Measurements from ENCODE around the gene EXD3. TPM values are rescaled to one million over a fixed set of nuclear protein-coding genes. Genes with fewer than 3 reads are reported as not detected.

EXD3 gene
- total and polyA plus RNA-seq, 2 of the 13 experiments (the other 11 are each of a cell fraction or from before 2014, with no cell fraction given): 2.7 to 4.8 TPM

DNA sequence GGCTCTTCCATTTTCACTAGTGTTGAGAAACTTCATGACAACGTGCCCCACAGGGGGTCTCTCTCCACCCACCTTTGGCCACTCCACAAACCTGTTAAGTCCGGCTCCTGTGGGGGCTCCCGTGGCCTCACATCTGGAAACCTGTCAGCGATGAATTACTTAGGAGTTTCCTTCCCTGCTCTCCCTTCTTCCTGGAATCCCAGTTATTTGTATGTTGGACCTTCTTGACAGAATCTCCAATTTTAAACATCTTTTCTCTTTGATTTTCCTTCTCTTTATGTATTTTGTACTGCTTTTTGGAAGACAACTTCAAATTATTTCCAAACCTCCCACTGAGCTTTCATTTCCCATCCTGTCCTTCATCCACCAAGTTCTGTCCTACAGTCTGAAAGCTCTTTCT, 65.8 kb downstream of the EXD3 start:
- no peak for TF ChIP-seq ZNF235 (CRISPR knock-in tag; IDR thresholded peaks at IDR 0.05; ENCODE audit: borderline replicate concordance)
- TF ChIP-seq, protein P1, sequence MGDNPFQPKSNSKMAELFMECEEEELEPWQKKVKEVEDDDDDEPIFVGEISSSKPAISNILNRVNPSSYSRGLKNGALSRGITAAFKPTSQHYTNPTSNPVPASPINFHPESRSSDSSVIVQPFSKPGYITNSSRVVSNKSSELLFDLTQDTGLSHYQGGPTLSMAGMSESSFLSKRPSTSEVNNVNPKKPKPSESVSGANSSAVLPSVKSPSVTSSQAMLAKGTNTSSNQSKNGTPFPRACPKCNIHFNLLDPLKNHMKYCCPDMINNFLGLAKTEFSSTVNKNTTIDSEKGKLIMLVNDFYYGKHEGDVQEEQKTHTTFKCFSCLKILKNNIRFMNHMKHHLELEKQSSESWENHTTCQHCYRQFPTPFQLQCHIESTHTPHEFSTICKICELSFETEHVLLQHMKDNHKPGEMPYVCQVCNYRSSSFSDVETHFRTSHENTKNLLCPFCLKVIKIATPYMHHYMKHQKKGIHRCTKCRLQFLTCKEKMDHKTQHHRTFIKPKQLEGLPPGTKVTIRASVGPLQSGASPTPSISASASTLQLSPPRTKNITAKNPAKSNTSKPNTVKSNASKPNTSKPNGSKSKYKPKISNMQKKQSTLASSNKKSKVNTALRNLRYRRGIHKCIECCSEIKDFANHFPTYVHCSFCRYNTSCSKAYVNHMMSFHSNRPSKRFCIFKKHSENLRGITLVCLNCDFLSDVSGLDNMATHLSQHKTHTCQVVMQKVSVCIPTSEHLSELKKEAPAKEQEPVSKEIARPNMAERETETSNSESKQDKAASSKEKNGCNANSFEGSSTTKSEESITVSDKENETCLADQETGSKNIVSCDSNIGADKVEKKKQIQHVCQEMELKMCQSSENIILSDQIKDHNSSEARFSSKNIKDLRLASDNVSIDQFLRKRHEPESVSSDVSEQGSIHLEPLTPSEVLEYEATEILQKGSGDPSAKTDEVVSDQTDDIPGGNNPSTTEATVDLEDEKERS (CRISPR knock-in tag; IDR thresholded peaks at IDR 0.05): 0 out of 2 replicates have a peak, but pooled peaks have one; percentile 31
- intact Hi-C loops (cut with micrococcal nuclease; ENCODE audit: unreplicated experiment): no loop called here
- H3K36me3 ChIP-seq (replicated peaks in 1 of 2; ENCODE audit: control insufficient read depth in 1 of 2, insufficient read depth in 2 of 2, low read length in 2 of 2): no peaks in the 10 kb centered on the region
- ATAC-seq (no peak), FAIRE-seq (no peak), DNase-seq (ENCODE audit: low spot score) (no peak)
- POLR2A ChIA-PET: no interaction called here
- H2AFZ ChIP-seq (ENCODE audit: low read length): no peak overlapping the region
- no peaks in the 10 kb centered on the region for H3K79me2 ChIP-seq (ENCODE audit: insufficient read depth, low read length)
- H4K20me1 ChIP-seq (ENCODE audit: insufficient read depth, low read length): no peaks in the 10 kb centered on the region
- 46% methylated on average over 4 of the region's 4 CpGs for WGBS (ENCODE audit: low lambda C conversion rate)
- H3K9me3 ChIP-seq (ENCODE audit: low read length): peaks cover 29% of the 10 kb centered on the region
- no peak overlapping the region for H3K9ac ChIP-seq (ENCODE audit: insufficient read depth, low read depth, low read length)
- CTCF ChIA-PET (ENCODE audit: low intra/inter-chr PET ratio, low total read pairs): no interaction called here
- in situ Hi-C loops (cut with HindIII; ENCODE audit: extremely low pct_ligation_motif_present, low pct_unique_long_range_greater_than_20kb): no loop called here
- BruUV-seq (replicated peaks): no TSS peak
- H3K27me3 ChIP-seq (ENCODE audit: control insufficient read depth in 1 of 2, insufficient read depth in 2 of 2, low read length in 2 of 2): peaks cover 0 to 8% of the 10 kb centered on the region in 2 experiments; a peak in 2 of 5 replicates
- no peak overlapping the region for H3K4me3 ChIP-seq (replicated peaks in 1 of 3; ENCODE audit: insufficient read depth in 1 of 3, low read depth in 2 of 3, low read length in 3 of 3)
- H3K4me2 ChIP-seq (ENCODE audit: low read depth, low read length): no peak overlapping the region
- no peak overlapping the region for H3K27ac ChIP-seq (ENCODE audit: extremely low read length, insufficient read depth, low read length)
- H3K4me1 ChIP-seq (ENCODE audit: insufficient read depth, low read length): peaks cover 7% of the 10 kb centered on the region

DNA sequence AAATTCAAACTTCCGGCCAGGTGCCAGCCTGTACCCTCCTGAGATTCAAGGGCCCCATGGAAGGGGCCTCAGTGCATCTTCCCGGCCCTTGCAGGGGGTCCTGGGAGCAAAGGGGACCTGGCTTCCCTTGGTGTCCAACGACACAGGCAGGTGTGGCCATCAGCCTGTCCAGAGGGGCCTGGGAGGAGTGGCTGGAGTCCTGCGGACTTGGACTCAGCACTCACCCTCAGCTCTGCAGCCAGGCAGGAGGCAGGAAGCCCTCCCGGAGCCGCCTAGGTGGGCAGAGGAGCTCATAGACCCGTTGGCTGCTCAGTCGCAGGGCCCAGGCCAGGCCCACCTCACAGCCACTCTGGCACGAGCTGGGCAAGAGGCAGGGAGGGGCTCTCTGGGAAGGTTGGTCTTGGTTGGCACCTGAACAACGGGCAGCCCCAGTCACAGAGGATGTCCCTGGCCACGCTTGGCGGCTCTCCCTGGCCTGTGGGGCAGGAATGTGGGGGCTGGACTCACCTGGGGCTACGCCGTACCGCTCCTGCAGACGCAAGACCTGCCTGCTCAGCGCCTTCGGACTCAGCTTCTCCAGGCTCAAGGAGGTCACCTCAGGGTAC, 67.1 kb downstream of the EXD3 start:
- POLR2A ChIA-PET: no interaction called here
- Histone ChIP-seq H4K20me1 (ENCODE audit: insufficient read depth, low read length) (no peaks in the 10 kb centered on the region), H3K4me2 (ENCODE audit: low read depth, low read length) (no peak overlapping the region), H3K27ac (ENCODE audit: extremely low read length, insufficient read depth, low read length) (no peak overlapping the region), H3K4me3 (replicated peaks in 1 of 3; ENCODE audit: insufficient read depth in 1 of 3, low read depth in 2 of 3, low read length in 3 of 3) (no peak overlapping the region), H3K79me2 (ENCODE audit: insufficient read depth, low read length) (no peaks in the 10 kb centered on the region), H3K4me1 (ENCODE audit: insufficient read depth, low read length) (peaks cover 12% of the 10 kb centered on the region), H2AFZ (ENCODE audit: low read length) (no peak overlapping the region), H3K9ac (ENCODE audit: insufficient read depth, low read depth, low read length) (no peak overlapping the region), H3K9me3 (ENCODE audit: low read length) (peaks cover 29% of the 10 kb centered on the region), H3K36me3 (replicated peaks in 1 of 2; ENCODE audit: control insufficient read depth in 1 of 2, insufficient read depth in 2 of 2, low read length in 2 of 2) (no peaks in the 10 kb centered on the region), H3K27me3 (ENCODE audit: control insufficient read depth in 1 of 2, insufficient read depth in 2 of 2, low read length in 2 of 2) (peaks cover 0 to under 1% of the 10 kb centered on the region in 2 experiments; a peak in 2 of 5 replicates)
- in situ Hi-C loops (cut with HindIII; ENCODE audit: extremely low pct_ligation_motif_present, low pct_unique_long_range_greater_than_20kb): no loop called here
- CTCF ChIA-PET (ENCODE audit: low intra/inter-chr PET ratio, low total read pairs): no interaction called here
- no peak for DNase-seq (ENCODE audit: low spot score)
- BruUV-seq (replicated peaks): no TSS peak
- no peak for TF ChIP-seq GTF2F1 (IDR thresholded peaks at IDR 0.05; ENCODE audit: low read length)
- TF ChIP-seq RXRB (CRISPR knock-in tag; IDR thresholded peaks at IDR 0.05; ENCODE audit: borderline replicate concordance): no peak
- TF ChIP-seq, protein P2, sequence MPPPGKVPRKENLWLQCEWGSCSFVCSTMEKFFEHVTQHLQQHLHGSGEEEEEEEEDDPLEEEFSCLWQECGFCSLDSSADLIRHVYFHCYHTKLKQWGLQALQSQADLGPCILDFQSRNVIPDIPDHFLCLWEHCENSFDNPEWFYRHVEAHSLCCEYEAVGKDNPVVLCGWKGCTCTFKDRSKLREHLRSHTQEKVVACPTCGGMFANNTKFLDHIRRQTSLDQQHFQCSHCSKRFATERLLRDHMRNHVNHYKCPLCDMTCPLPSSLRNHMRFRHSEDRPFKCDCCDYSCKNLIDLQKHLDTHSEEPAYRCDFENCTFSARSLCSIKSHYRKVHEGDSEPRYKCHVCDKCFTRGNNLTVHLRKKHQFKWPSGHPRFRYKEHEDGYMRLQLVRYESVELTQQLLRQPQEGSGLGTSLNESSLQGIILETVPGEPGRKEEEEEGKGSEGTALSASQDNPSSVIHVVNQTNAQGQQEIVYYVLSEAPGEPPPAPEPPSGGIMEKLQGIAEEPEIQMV (CRISPR knock-in tag; IDR thresholded peaks at IDR 0.05; ENCODE audit: low read depth): no peak
- no peak for TF ChIP-seq TBX3 (IDR thresholded peaks at IDR 0.05; ENCODE audit: borderline replicate concordance)
- no peak for TF ChIP-seq RNF2 (conservative IDR thresholded peaks at IDR 0.05; ENCODE audit: low read depth)
- TF ChIP-seq BRD4 (CRISPR knock-in tag; IDR thresholded peaks at IDR 0.05): no peak
- ATAC-seq: no peak
- intact Hi-C loops (cut with micrococcal nuclease; ENCODE audit: unreplicated experiment): no loop called here
- no peak for FAIRE-seq
- 57% methylated on average over 5 of the region's 18 CpGs for WGBS (ENCODE audit: low lambda C conversion rate)
